Stimulated activated CD4-positive, alpha-beta T cell treated with anti-CD3 and anti-CD28 coated beads, Interleukin-1b, Interleukin-23, amount 100 ng/mL, for 24 hours (primary cell): ENCODE data around the gene ZNF554.

Experiments used
- DNase-seq, 4 experiments: peaks; one replicate each; pipeline ENCODE4 v3.0.0-alpha.2; 2020; ENCODE audit warnings: low read depth in 4 of 4, low spot score in 1 of 4

ZNF554 gene

GRCh38 chr19:2824129-2824528 lies 4.5 kb downstream of the ZNF554 start:
- no peak for DNase-seq

GRCh38 chr19:2827022-2827421 lies 7.4 kb downstream of the ZNF554 start:
- DNase-seq = no peak

GRCh38 chr19:2827840-2828489 lies 8.3 kb downstream of the ZNF554 start:
- no peak for DNase-seq

- DNase-seq = no peak
These were observed 14.7 kb downstream of the ZNF554 start for GRCh38 chr19:2834294-2834871.

GRCh38 chr19:2837430-2837829 lies 17.8 kb downstream of the ZNF554 start:
- DNase-seq = no peak

GRCh38 chr19:2840794-2841791 lies 21.4 kb downstream of the ZNF554 start, which contains the start of gene ZNF555:
Gene ZNF555, plus strand, starts transcription at chr19:2841475. Its CDS starts 98 bp downstream, at chr19:2841573.
- peak; percentile 90 to 98 (median 94) for DNase-seq

GRCh38 chr19:2841855-2842574 lies 22.3 kb downstream of the ZNF554 start:
- no peak for DNase-seq

- DNase-seq = no peak
These were observed 25.4 kb downstream of the ZNF554 start for GRCh38 chr19:2845107-2845506.

- DNase-seq = no peak
These were observed 26.7 kb downstream of the ZNF554 start for GRCh38 chr19:2846180-2846894.

- no peak for DNase-seq
These were observed 27.8 kb downstream of the ZNF554 start for GRCh38 chr19:2847507-2847906.

- no peak for DNase-seq
These were observed 28.9 kb downstream of the ZNF554 start for GRCh38 chr19:2848616-2849015.

GRCh38 chr19:2850256-2850925 lies 30.7 kb downstream of the ZNF554 start:
- no peak for DNase-seq

GRCh38 chr19:2852598-2852997 lies 32.9 kb downstream of the ZNF554 start:
- DNase-seq = no peak

GRCh38 chr19:2853015-2853606 lies 33.4 kb downstream of the ZNF554 start:
- DNase-seq = no peak

- DNase-seq = no peak
These were observed 35.2 kb downstream of the ZNF554 start for GRCh38 chr19:2854849-2855248.

- DNase-seq = no peak
These were observed 36.9 kb downstream of the ZNF554 start for GRCh38 chr19:2856457-2857050.

- DNase-seq = no peak
These were observed 39.2 kb downstream of the ZNF554 start for GRCh38 chr19:2858864-2859263.

- no peak for DNase-seq
These were observed 44.1 kb downstream of the ZNF554 start for GRCh38 chr19:2863816-2864215.
